Stimulated activated CD4-positive, alpha-beta T cell treated with anti-CD3 and anti-CD28 coated beads, Interleukin-4, amount 100 ng/mL, for 24 hours (primary cell): ENCODE results near the gene TRIM2.
"Not testable (repeated sequence)": the region's sequence is repeated elsewhere in the genome, so short reads cannot be mapped to it uniquely, and the experiment has no call there.

ENCODE experiments used
- DNase-seq: peaks from one replicate; pipeline ENCODE4 v3.0.0-alpha.2; 2020

TRIM2 gene

GRCh38 chr4:153191795-153192363, 12.4 kb upstream of the TRIM2 start:
- DNase-seq, result no peak

GRCh38 chr4:153197301-153197700, 6.9 kb upstream of the TRIM2 start:
- DNase-seq, result no peak

- no peak for DNase-seq
Observed at GRCh38 chr4:153198719-153199118, 5.5 kb upstream of the TRIM2 start.

GRCh38 chr4:153203746-153204145, 497 bp upstream of the TRIM2 start:
- DNase-seq, result not testable (repeated sequence)

- peak; percentile 20 for DNase-seq
Observed at GRCh38 chr4:153204728-153205648, 745 bp downstream of the TRIM2 start.

- peak; percentile 45 for DNase-seq
Observed at GRCh38 chr4:153205757-153206156, 1.5 kb downstream of the TRIM2 start.

GRCh38 chr4:153206534-153206933, 2.3 kb downstream of the TRIM2 start:
- DNase-seq, result no peak

- DNase-seq, result no peak
Observed at GRCh38 chr4:153207027-153207426, 2.8 kb downstream of the TRIM2 start.

GRCh38 chr4:153207567-153207966, 3.3 kb downstream of the TRIM2 start:
- DNase-seq, result no peak

- no peak for DNase-seq
Observed at GRCh38 chr4:153209410-153209809, 5.2 kb downstream of the TRIM2 start.

- no peak for DNase-seq
Observed at GRCh38 chr4:153210727-153211126, 6.5 kb downstream of the TRIM2 start.

GRCh38 chr4:153211986-153212728, 7.9 kb downstream of the TRIM2 start:
- DNase-seq, result no peak

GRCh38 chr4:153212736-153213135, 8.5 kb downstream of the TRIM2 start:
- no peak for DNase-seq

- DNase-seq, result no peak
Observed at GRCh38 chr4:153215921-153216320, 11.7 kb downstream of the TRIM2 start.

- DNase-seq, result no peak
Observed at GRCh38 chr4:153216546-153216945, 12.3 kb downstream of the TRIM2 start.

- no peak for DNase-seq
Observed at GRCh38 chr4:153217440-153217839, 13.2 kb downstream of the TRIM2 start.

GRCh38 chr4:153218961-153219360, 14.7 kb downstream of the TRIM2 start:
- DNase-seq, result no peak

GRCh38 chr4:153220682-153221395, 16.6 kb downstream of the TRIM2 start:
- DNase-seq, result no peak

GRCh38 chr4:153221783-153222706, 17.8 kb downstream of the TRIM2 start:
- DNase-seq, result peak; percentile 26

- DNase-seq, result peak; percentile 19
Observed at GRCh38 chr4:153222707-153223426, 18.6 kb downstream of the TRIM2 start.

GRCh38 chr4:153223427-153223801, 19.2 kb downstream of the TRIM2 start:
- no peak for DNase-seq
